ENCODE results near the gene NR4A1.

The NR4A1 gene

DNA sequence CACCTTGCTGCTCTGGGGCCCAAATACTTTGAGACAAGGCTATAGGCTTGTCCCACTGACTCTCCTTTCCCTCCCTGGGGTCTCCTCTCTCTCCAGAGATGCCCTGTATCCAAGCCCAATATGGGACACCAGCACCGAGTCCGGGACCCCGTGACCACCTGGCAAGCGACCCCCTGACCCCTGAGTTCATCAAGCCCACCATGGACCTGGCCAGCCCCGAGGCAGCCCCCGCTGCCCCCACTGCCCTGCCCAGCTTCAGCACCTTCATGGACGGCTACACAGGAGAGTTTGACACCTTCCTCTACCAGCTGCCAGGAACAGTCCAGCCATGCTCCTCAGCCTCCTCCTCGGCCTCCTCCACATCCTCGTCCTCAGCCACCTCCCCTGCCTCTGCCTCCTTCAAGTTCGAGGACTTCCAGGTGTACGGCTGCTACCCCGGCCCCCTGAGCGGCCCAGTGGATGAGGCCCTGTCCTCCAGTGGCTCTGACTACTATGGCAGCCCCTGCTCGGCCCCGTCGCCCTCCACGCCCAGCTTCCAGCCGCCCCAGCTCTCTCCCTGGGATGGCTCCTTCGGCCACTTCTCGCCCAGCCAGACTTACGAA lies 3.1 kb downstream of the NR4A1 start:
- no peak overlapping the region for H3K27ac Mint-ChIP-seq
- no peaks in the 10 kb centered on the region for H3K9me3 Mint-ChIP-seq
- H3K27me3 Mint-ChIP-seq = peaks cover 32% of the 10 kb centered on the region
- peaks cover 30% of the 10 kb centered on the region for H3K4me1 Mint-ChIP-seq (ENCODE audit: low read depth)
- intact Hi-C loops (cut with micrococcal nuclease) = no loop called here
- no peak overlapping the region for H3K4me3 Mint-ChIP-seq
- H3K36me3 Mint-ChIP-seq (ENCODE audit: low read depth) = peaks cover 5% of the 10 kb centered on the region

DNA sequence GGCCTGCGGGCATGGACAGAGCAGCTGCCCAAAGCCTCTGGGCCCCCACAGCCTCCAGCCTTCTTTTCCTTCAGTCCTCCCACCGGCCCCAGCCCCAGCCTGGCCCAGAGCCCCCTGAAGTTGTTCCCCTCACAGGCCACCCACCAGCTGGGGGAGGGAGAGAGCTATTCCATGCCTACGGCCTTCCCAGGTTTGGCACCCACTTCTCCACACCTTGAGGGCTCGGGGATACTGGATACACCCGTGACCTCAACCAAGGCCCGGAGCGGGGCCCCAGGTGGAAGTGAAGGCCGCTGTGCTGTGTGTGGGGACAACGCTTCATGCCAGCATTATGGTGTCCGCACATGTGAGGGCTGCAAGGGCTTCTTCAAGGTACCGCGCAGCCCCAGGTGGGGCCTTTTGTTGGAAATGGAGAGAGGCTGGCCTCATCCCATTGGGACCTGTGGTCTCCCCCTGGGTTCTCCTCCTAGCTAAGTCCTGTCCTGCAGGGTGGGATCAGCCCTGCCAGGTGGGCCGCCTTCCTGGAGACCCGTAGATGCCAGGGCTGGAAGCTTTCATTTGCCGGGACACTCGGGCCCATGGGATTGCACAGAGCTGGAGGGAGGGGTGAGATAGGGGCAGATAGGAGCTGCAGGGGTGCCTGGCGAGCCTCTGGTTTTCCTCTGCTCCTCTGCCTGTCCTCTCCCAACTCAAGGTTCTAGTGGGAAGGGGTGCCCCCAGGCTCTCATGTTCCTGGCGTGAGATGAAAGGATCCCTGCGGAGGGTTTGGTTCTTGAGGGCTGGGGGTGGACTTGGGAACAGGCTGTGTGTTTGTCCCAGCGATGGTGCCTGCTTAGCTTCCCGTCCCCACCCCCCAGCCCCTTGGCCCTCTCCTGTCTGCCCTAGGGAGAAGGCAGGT lies 3.8 kb downstream of the NR4A1 start:
- H3K36me3 Mint-ChIP-seq (ENCODE audit: low read depth) = peaks cover 5% of the 10 kb centered on the region
- H3K27me3 Mint-ChIP-seq = peaks cover 24% of the 10 kb centered on the region
- intact Hi-C loops (cut with micrococcal nuclease) = no loop called here
- no peak overlapping the region for H3K4me3 Mint-ChIP-seq
- peaks cover 22% of the 10 kb centered on the region for H3K4me1 Mint-ChIP-seq (ENCODE audit: low read depth)
- H3K27ac Mint-ChIP-seq = no peak overlapping the region
- no peaks in the 10 kb centered on the region for H3K9me3 Mint-ChIP-seq

- intact Hi-C loops (cut with micrococcal nuclease) = no loop called here
- Mint-ChIP-seq H3K9me3 (no peaks in the 10 kb centered on the region), H3K27ac (no peak overlapping the region), H3K36me3 (ENCODE audit: low read depth) (peaks cover 5% of the 10 kb centered on the region), H3K4me3 (no peak overlapping the region), H3K27me3 (peaks cover 19% of the 10 kb centered on the region), H3K4me1 (ENCODE audit: low read depth) (peaks cover 15% of the 10 kb centered on the region)
These were observed 4.8 kb downstream of the NR4A1 start for GRCh38 chr12:52055731-52056711.

- intact Hi-C loops (cut with micrococcal nuclease) = no loop called here
- H3K27me3 Mint-ChIP-seq = peaks cover 13% of the 10 kb centered on the region
- peaks cover 5% of the 10 kb centered on the region for H3K4me1 Mint-ChIP-seq (ENCODE audit: low read depth)
- H3K4me3 Mint-ChIP-seq = no peak overlapping the region
- H3K36me3 Mint-ChIP-seq (ENCODE audit: low read depth) = peaks cover 5% of the 10 kb centered on the region
- H3K27ac Mint-ChIP-seq = no peak overlapping the region
- no peaks in the 10 kb centered on the region for H3K9me3 Mint-ChIP-seq
These were observed 5.8 kb downstream of the NR4A1 start for GRCh38 chr12:52056801-52057637.

- no peak overlapping the region for H3K27ac Mint-ChIP-seq
- H3K9me3 Mint-ChIP-seq = no peaks in the 10 kb centered on the region
- H3K4me3 Mint-ChIP-seq = no peak overlapping the region
- H3K36me3 Mint-ChIP-seq (ENCODE audit: low read depth) = peaks cover 5% of the 10 kb centered on the region
- H3K27me3 Mint-ChIP-seq = peaks cover 6% of the 10 kb centered on the region
- H3K4me1 Mint-ChIP-seq (ENCODE audit: low read depth) = no peaks in the 10 kb centered on the region
- intact Hi-C loops (cut with micrococcal nuclease) = no loop called here
These were observed 6.7 kb downstream of the NR4A1 start for GRCh38 chr12:52057638-52058576.

GRCh38 chr12:52058631-52059361 lies 7.6 kb downstream of the NR4A1 start:
- intact Hi-C loops (cut with micrococcal nuclease) = no loop called here
- no peak overlapping the region for H3K4me3 Mint-ChIP-seq
- H3K36me3 Mint-ChIP-seq (ENCODE audit: low read depth) = peaks cover 5% of the 10 kb centered on the region
- H3K27ac Mint-ChIP-seq = no peak overlapping the region
- H3K27me3 Mint-ChIP-seq = peaks cover 6% of the 10 kb centered on the region
- H3K4me1 Mint-ChIP-seq (ENCODE audit: low read depth) = no peaks in the 10 kb centered on the region
- no peaks in the 10 kb centered on the region for H3K9me3 Mint-ChIP-seq

DNA sequence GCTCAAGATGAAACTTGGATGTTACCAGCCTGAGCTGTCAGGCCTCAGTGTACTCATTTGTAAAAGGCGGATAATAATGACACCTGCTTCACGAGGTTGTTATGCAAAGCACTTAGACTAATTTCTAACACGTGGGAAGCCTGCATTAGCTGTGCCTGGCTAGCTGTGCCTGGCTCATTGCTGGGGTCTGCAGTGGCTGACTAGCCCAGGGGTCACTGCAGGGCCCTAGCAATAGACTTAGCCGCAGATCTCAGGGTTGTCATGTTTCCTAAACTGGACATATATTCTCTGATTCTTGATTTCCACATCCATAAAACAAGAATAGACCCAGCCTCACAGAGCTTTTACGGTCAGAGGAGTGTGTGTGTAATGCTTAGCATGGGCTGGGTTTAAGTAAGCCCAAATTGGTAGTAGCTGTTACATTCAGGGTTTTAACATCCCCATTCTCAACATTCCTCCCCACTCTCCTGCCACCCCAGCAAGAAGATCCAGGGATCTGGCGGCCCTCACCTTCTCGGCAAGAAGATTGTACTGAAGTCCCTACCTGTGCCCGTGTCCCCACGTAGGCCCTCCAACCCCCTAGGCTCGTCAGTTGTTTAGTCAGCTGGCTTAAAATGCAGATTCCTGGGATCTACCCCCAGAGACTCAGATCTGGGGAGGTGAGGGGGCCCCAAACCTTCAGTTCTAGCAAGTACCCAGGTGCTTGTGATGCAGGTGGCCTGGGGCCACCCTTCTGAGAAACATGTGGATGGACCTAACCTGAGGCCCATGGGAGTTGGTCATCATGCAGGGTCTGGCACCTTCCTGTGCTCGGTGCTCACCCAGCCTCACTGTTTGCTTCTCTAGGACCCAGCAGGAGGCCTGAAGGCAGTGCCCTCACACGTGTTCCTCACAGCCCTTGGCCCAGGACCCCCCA lies 8.6 kb downstream of the NR4A1 start:
- intact Hi-C loops (cut with micrococcal nuclease) = no loop called here
- Mint-ChIP-seq H3K27me3 (peaks cover 4% of the 10 kb centered on the region), H3K36me3 (ENCODE audit: low read depth) (peaks cover 5% of the 10 kb centered on the region), H3K27ac (no peak overlapping the region), H3K9me3 (no peaks in the 10 kb centered on the region), H3K4me3 (no peak overlapping the region), H3K4me1 (ENCODE audit: low read depth) (peaks cover 6% of the 10 kb centered on the region)

DNA sequence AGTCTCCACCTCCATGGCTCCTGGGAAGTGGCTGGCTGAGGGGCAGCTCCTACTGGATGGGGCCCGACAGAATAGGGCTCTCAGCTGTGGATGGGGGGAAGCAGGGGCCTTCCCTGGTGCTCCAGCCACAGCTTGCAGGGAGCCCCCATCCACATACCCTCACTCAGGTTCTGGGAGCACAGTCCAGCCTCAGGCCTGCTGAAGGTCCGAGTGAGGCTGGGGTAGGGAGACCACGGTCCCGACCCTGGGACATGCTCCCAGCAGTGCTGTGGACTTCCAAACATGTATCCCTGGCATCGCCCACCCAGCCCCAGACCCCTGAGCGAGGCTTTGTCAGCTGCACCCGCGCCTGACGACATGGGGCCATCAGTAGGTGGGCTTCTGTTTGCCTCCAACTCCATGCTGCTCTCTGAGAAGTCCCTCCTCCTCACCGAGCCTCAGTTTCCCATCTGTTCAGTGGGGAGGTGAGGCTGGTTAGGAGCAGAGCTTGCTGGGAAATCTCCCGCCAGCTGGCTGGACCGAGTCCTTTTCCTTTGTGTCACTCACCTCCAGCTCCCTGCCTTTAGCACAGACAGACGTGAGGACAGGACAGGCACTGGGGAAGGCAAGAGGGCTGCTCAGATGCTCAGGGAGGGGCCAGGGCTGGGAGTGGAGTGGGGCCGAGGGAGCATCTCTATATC lies 9.4 kb downstream of the NR4A1 start:
- peaks cover 5% of the 10 kb centered on the region for H3K36me3 Mint-ChIP-seq (ENCODE audit: low read depth)

GRCh38 chr12:52061470-52062166 lies 10.4 kb downstream of the NR4A1 start:
- Mint-ChIP-seq H3K36me3 (ENCODE audit: low read depth) (peaks cover 5% of the 10 kb centered on the region), H3K27ac (no peak overlapping the region), H3K4me1 (ENCODE audit: low read depth) (peaks cover 10% of the 10 kb centered on the region), H3K27me3 (peaks cover 13% of the 10 kb centered on the region), H3K9me3 (no peaks in the 10 kb centered on the region), H3K4me3 (no peak overlapping the region)
- intact Hi-C loops (cut with micrococcal nuclease) = no loop called here

More for the DNA sequence above, 9.4 kb downstream of the NR4A1 start:
- peaks cover 6% of the 10 kb centered on the region for H3K4me1 Mint-ChIP-seq (ENCODE audit: low read depth)
- H3K27me3 Mint-ChIP-seq = peaks cover 11% of the 10 kb centered on the region
- no peak overlapping the region for H3K4me3 Mint-ChIP-seq
- no peaks in the 10 kb centered on the region for H3K9me3 Mint-ChIP-seq
- intact Hi-C loops (cut with micrococcal nuclease) = no loop called here
- no peak overlapping the region for H3K27ac Mint-ChIP-seq

GRCh38 chr12:52062167-52063081 lies 11.2 kb downstream of the NR4A1 start:
- intact Hi-C loops (cut with micrococcal nuclease) = no loop called here
- Mint-ChIP-seq H3K27me3 (peaks cover 19% of the 10 kb centered on the region), H3K27ac (no peak overlapping the region), H3K4me1 (ENCODE audit: low read depth) (peaks cover 14% of the 10 kb centered on the region), H3K4me3 (no peak overlapping the region), H3K9me3 (no peaks in the 10 kb centered on the region), H3K36me3 (ENCODE audit: low read depth) (no peaks in the 10 kb centered on the region)

Measured in dendritic cell treated with granulocyte-macrophage colony-stimulating factor and Interleukin-4, amounts not matched to agents 40 ng/mL and 50 ng/mL, for 4 days (primary cell).